Keratinocyte (primary cell): ENCODE measurements around the gene ATP7A. TPM values are rescaled to one million over a fixed set of nuclear protein-coding genes. Genes with fewer than 3 reads are reported as not detected.
A peak's percentile ranks its signal among the peaks of the same experiment; 100 is the strongest.

Experiments
- DNase-seq: peaks from one replicate; pipeline ENCODE4 v3.0.0-alpha.2; 2011; ENCODE audit warnings: low read depth, missing footprints, low spot score
- FAIRE-seq: peaks from 2 replicates; lab custom pipeline; 2011; peaks lifted over from hg19 to GRCh38; lab: Jason Lieb, UNC
- H2AFZ ChIP-seq: 2 replicates; pipeline ENCODE4 v1.6.0; 2012; ENCODE audit warnings: low read length, control low read depth, inconsistent platforms; ENCODE audit not compliant: control insufficient read depth
- H3K27ac ChIP-seq: 2 replicates; pipeline ENCODE4 v1.5.1; 2011; ENCODE audit warnings: low read length; ENCODE audit not compliant: control insufficient read depth, insufficient read depth
- H3K27me3 ChIP-seq: 3 replicates; pipeline ENCODE4 v1.6.0; 2011; ENCODE audit warnings: low read length; ENCODE audit not compliant: control insufficient read depth, insufficient read depth; ENCODE audit errors: extremely low read depth
- H3K36me3 ChIP-seq, 2 experiments: 2 replicates in 1 of 2; 3 replicates in 1 of 2; pipeline ENCODE4 v1.5.1; 2011; ENCODE audit warnings: low read length in 2 of 2, mild to moderate bottlenecking in 1 of 2; ENCODE audit not compliant: control insufficient read depth in 2 of 2, insufficient read depth in 2 of 2; ENCODE audit errors: extremely low read depth in 1 of 2
- H3K4me1 ChIP-seq: 3 replicates; pipeline ENCODE4 v1.5.1; 2011; ENCODE audit warnings: low read length; ENCODE audit not compliant: control insufficient read depth, insufficient read depth; ENCODE audit errors: extremely low read depth
- H3K4me2 ChIP-seq: 3 replicates; pipeline ENCODE4 v1.6.0; 2011; ENCODE audit warnings: low read depth, low read length; ENCODE audit not compliant: control insufficient read depth, insufficient read depth; ENCODE audit errors: extremely low read depth
- H3K4me3 ChIP-seq, 3 experiments: fragments of 200-600 bp in 1 of 3; sonication (generic) in 1 of 3; 2 replicates in 2 of 3; 3 replicates in 1 of 3; pipeline ENCODE4 v1.5.1; 2011 to 2016; ENCODE audit warnings: low read length in 3 of 3, mild to moderate bottlenecking in 3 of 3, control low read depth in 2 of 3, inconsistent platforms in 1 of 3, low read depth in 1 of 3, mixed read lengths in 1 of 3, mixed run types in 1 of 3, moderate library complexity in 1 of 3; ENCODE audit not compliant: control insufficient read depth in 2 of 3, insufficient read depth in 2 of 3; ENCODE audit errors: extremely low read depth in 1 of 3
- H3K79me2 ChIP-seq: 2 replicates; pipeline ENCODE4 v1.6.0; 2012; ENCODE audit warnings: low read length; ENCODE audit not compliant: control insufficient read depth, insufficient read depth
- H3K9ac ChIP-seq: 3 replicates; pipeline ENCODE4 v1.6.0; 2011; ENCODE audit warnings: low read length; ENCODE audit not compliant: control insufficient read depth, insufficient read depth; ENCODE audit errors: extremely low read depth
- H3K9me1 ChIP-seq: 3 replicates; pipeline ENCODE4 v1.6.0; 2011; ENCODE audit warnings: low read length; ENCODE audit not compliant: control insufficient read depth, insufficient read depth; ENCODE audit errors: extremely low read depth
- H3K9me3 ChIP-seq: 2 replicates; pipeline ENCODE4 v1.5.1; 2012; ENCODE audit warnings: low read depth, low read length; ENCODE audit not compliant: control insufficient read depth
- H4K20me1 ChIP-seq: 3 replicates; pipeline ENCODE4 v1.6.0; 2011; ENCODE audit warnings: low read length; ENCODE audit not compliant: control insufficient read depth, insufficient read depth; ENCODE audit errors: extremely low read depth
- EZH2 ChIP-seq: IDR thresholded peaks from one replicate; pipeline ENCODE4 v1.6.1; 2012; ENCODE audit warnings: inconsistent platforms, mild to moderate bottlenecking, low read length, moderate library complexity
- dilution Hi-C: fragments of 300-500 bp; cut with MboI; formaldehyde crosslinking; loops from one replicate; pipeline ENCODE4 v1.7.0; 2020; ENCODE audit warnings: low sequenced_read_pairs; ENCODE audit not compliant: extremely low pct_ligation_motif_present
- polyA plus RNA-seq, 5 experiments: library from polyadenylated mRNA; depleted of rRNA in 3 of 5; stranded (reverse) in 3 of 5; stranded (forward) in 1 of 5; unstranded in 1 of 5; fragments of >200 nt; gene quantifications; 1 replicate in 1 of 5; 2 replicates in 3 of 5; 3 replicates in 1 of 5; pipeline versions ENCODE4 v1.2.1 to v1.2.3, GENCODE V29; 2011 to 2012; ENCODE audit warnings: missing spikeins in 2 of 5, low read depth in 1 of 5, low replicate concordance in 1 of 5
- small RNA-seq, 3 experiments: library from RNA; depleted of rRNA; stranded (forward); fragments of <200 nt; gene quantifications; one replicate each; pipeline ENCODE3, GENCODE V24; 2012; ENCODE audit warnings: low read depth in 3 of 3, low replicate concordance in 1 of 3; ENCODE audit not compliant: insufficient read length in 3 of 3
- TF ChIP-seq, protein P1 (sequence below), 3 experiments: IDR thresholded peaks in 1 of 3; conservative IDR thresholded peaks in 1 of 3; optimal IDR thresholded peaks in 1 of 3; 2 replicates in 2 of 3; 3 replicates in 1 of 3; pipeline versions ENCODE3 to v1.5.1; 2011; ENCODE audit warnings: low read length in 3 of 3, mild to moderate bottlenecking in 3 of 3, moderate library complexity in 2 of 3, control low read depth in 1 of 3, inconsistent platforms in 1 of 3; ENCODE audit not compliant: insufficient read depth in 2 of 3; ENCODE audit errors: extremely low read depth in 1 of 3

The ATP7A gene
- polyA plus RNA-seq, 1 donor (not counting 4 experiments of a cell fraction or from before 2014, with no cell fraction given): 4.0 TPM

DNA sequence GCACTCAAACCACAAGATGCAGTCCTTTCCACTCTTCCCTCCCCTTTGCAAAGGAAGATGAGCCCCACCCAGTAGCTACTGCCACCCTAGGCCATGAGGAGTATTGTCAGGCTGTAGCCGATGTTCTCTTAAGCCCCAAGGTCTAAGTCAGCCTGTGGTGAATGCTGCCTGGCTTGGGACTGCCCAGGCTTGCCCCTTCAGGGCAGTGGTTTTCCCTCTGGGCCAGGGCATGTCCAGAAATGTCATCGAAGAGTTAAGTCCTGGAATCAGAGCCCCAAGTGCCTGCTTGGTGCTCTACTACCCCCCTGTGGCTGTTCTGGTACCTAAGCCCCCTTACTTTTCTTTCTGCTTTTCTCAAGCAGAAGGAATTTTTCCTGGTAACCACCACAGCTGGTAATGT, 181.8 kb downstream of the ATP7A start:
- no peak overlapping the region for H3K9ac ChIP-seq
- no peaks in the 10 kb centered on the region for H3K79me2 ChIP-seq
- H3K4me1 ChIP-seq: peaks cover 3% of the 10 kb centered on the region
- DNase-seq (peak; percentile 70), FAIRE-seq (peak; percentile 23)
- TF ChIP-seq, protein P1, sequence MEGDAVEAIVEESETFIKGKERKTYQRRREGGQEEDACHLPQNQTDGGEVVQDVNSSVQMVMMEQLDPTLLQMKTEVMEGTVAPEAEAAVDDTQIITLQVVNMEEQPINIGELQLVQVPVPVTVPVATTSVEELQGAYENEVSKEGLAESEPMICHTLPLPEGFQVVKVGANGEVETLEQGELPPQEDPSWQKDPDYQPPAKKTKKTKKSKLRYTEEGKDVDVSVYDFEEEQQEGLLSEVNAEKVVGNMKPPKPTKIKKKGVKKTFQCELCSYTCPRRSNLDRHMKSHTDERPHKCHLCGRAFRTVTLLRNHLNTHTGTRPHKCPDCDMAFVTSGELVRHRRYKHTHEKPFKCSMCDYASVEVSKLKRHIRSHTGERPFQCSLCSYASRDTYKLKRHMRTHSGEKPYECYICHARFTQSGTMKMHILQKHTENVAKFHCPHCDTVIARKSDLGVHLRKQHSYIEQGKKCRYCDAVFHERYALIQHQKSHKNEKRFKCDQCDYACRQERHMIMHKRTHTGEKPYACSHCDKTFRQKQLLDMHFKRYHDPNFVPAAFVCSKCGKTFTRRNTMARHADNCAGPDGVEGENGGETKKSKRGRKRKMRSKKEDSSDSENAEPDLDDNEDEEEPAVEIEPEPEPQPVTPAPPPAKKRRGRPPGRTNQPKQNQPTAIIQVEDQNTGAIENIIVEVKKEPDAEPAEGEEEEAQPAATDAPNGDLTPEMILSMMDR (optimal IDR thresholded peaks at IDR 0.05 in 1 of 3, IDR thresholded peaks at IDR 0.05 in 1 of 3, conservative IDR thresholded peaks at IDR 0.05 in 1 of 3; ENCODE audit: extremely low read depth in 1 of 3, insufficient read depth in 2 of 3, low read length in 3 of 3): peak; percentile 44 to 59 (median 49)
- no peak for TF ChIP-seq EZH2
- no peaks in the 10 kb centered on the region for H4K20me1 ChIP-seq
- no peaks in the 10 kb centered on the region for H3K9me3 ChIP-seq
- no peaks in the 10 kb centered on the region for H3K27me3 ChIP-seq
- no peak overlapping the region for H3K27ac ChIP-seq
- H3K36me3 ChIP-seq: no peaks in the 10 kb centered on the region
- H3K4me2 ChIP-seq: peak overlapping the region; percentile 16
- H2AFZ ChIP-seq: no peak overlapping the region
- dilution Hi-C loops: no loop called here
- H3K9me1 ChIP-seq: no peaks in the 10 kb centered on the region
- no peak overlapping the region for H3K4me3 ChIP-seq

DNA sequence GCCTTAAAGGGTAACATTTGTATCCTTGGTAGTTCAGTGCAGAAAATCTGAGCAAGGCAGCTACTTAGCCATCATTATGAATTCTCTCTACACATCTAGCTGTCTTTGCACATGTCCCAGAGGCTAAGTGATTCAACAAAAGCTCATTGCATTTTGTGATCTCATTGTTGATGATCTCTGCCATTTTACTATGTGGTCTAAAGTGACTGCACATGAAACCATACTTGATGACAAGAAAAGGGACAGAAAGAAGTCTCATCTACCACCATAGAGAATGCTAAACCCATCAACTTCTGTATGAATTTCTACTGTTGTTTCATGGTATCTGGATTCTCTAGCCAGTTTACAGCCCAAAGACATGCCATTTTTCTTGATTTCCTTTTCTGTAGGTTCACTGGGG, 187.6 kb downstream of the ATP7A start:
- H2AFZ ChIP-seq: no peak overlapping the region
- no peaks in the 10 kb centered on the region for H3K27me3 ChIP-seq
- H3K9ac ChIP-seq: no peak overlapping the region
- H3K4me2 ChIP-seq: no peak overlapping the region
- no peak overlapping the region for H3K4me3 ChIP-seq
- FAIRE-seq (no peak), DNase-seq (no peak)
- no peaks in the 10 kb centered on the region for H3K4me1 ChIP-seq
- no peaks in the 10 kb centered on the region for H3K9me3 ChIP-seq
- H3K9me1 ChIP-seq: no peaks in the 10 kb centered on the region
- dilution Hi-C loops: no loop called here
- no peak for TF ChIP-seq EZH2
- TF ChIP-seq, protein P1 (optimal IDR thresholded peaks at IDR 0.05 in 1 of 3, IDR thresholded peaks at IDR 0.05 in 1 of 3, conservative IDR thresholded peaks at IDR 0.05 in 1 of 3; ENCODE audit: extremely low read depth in 1 of 3, insufficient read depth in 2 of 3, low read length in 3 of 3): no peak
- H3K36me3 ChIP-seq: no peaks in the 10 kb centered on the region
- no peaks in the 10 kb centered on the region for H3K79me2 ChIP-seq
- no peaks in the 10 kb centered on the region for H4K20me1 ChIP-seq
- no peak overlapping the region for H3K27ac ChIP-seq

Small RNAs within 50 kb of the gene (small RNA-seq; reads per million reads assigned to genes)
- 0 reads per million in 3 experiments for gene RN7SL460P

Other genes with a start within 250 kb of the ATP7A start
- gene ATRX, start 124.5 kb upstream of the ATP7A start, polyA plus RNA-seq: 23.1 to 31.3 TPM (median 30.1 TPM) in 3 replicates
- gene MAGT1, start 15.3 kb upstream of the ATP7A start, polyA plus RNA-seq: 43.8 to 68.4 TPM (median 55.4 TPM) in 3 replicates
- gene COX7B, start 11.2 kb upstream of the ATP7A start, polyA plus RNA-seq: 684 to 1,116 TPM (median 1,019 TPM) in 3 replicates
- 0.18 to 0.43 TPM (median 0.37 TPM) in 3 replicates for gene PGAM4, start 58.9 kb downstream of the ATP7A start, polyA plus RNA-seq
- 508 to 687 TPM (median 666 TPM) in 3 replicates for gene PGK1, start 193.6 kb downstream of the ATP7A start, polyA plus RNA-seq
- 13.4 to 20.4 TPM (median 17.3 TPM) in 3 replicates for gene TAF9B, start 229.0 kb downstream of the ATP7A start, polyA plus RNA-seq